Activated gamma-delta T cell (primary cell): ENCODE data around the gene UNC45A.

ENCODE experiments used
- DNase-seq: peaks from one replicate; lab custom pipeline; 2025; lab: John Stamatoyannopoulos, UW

The UNC45A gene

GRCh38 chr15:90946941-90947576 lies 12.0 kb downstream of the UNC45A start:
- no peak for DNase-seq

GRCh38 chr15:90947577-90948357 lies 12.7 kb downstream of the UNC45A start:
- no peak for DNase-seq

GRCh38 chr15:90948506-90948905 lies 13.4 kb downstream of the UNC45A start:
- DNase-seq: no peak

- DNase-seq: no peak
Observed at GRCh38 chr15:90949979-90950675, 15.0 kb downstream of the UNC45A start.

GRCh38 chr15:90950676-90951075 lies 15.6 kb downstream of the UNC45A start:
- no peak for DNase-seq

- DNase-seq: no peak
Observed at GRCh38 chr15:90952901-90953677, 18.0 kb downstream of the UNC45A start.

- no peak for DNase-seq
Observed at GRCh38 chr15:90953947-90954711, 19.0 kb downstream of the UNC45A start.

- DNase-seq: peak; percentile 70
Observed at GRCh38 chr15:90954712-90955623, 19.9 kb downstream of the UNC45A start, which contains the start of gene RCCD1. Gene RCCD1 (plus strand): TSS chr15:90954884. CDS start chr15:90956735, 1,851 bp downstream.

- DNase-seq: no peak
Observed at GRCh38 chr15:90955624-90956273, 20.7 kb downstream of the UNC45A start.

- peak; percentile 28 for DNase-seq
Observed at GRCh38 chr15:90956274-90957030, 21.4 kb downstream of the UNC45A start.

GRCh38 chr15:90957031-90957790 lies 22.1 kb downstream of the UNC45A start:
- DNase-seq: no peak

- no peak for DNase-seq
Observed at GRCh38 chr15:90957791-90958190, 22.7 kb downstream of the UNC45A start.

GRCh38 chr15:90959028-90959595 lies 24.0 kb downstream of the UNC45A start:
- DNase-seq: no peak

- no peak for DNase-seq
Observed at GRCh38 chr15:90959894-90960293, 24.8 kb downstream of the UNC45A start.

- DNase-seq: no peak
Observed at GRCh38 chr15:90960298-90961091, 25.4 kb downstream of the UNC45A start.

- DNase-seq: no peak
Observed at GRCh38 chr15:90962021-90962420, 26.9 kb downstream of the UNC45A start.

GRCh38 chr15:90966262-90966661 lies 31.2 kb downstream of the UNC45A start:
- no peak for DNase-seq
